H1 (cell line): ENCODE measurements around the gene MUSTN1. TPM values are rescaled to one million over a fixed set of nuclear protein-coding genes. Genes with fewer than 3 reads are reported as not detected.

ENCODE experiments used
- BACH1 ChIP-seq: IDR thresholded peaks from 2 replicates; pipeline ENCODE4 v1.6.1; 2012; ENCODE audit warnings: low read length, improper control_type of control experiment
- CBX5 ChIP-seq: fragments of 300-800, 300-1000 bp; sonication (generic); IDR thresholded peaks from 2 replicates; pipeline ENCODE4 v1.7.1; 2016; ENCODE audit warnings: antibody characterized with exemption, low read length, low read depth
- CHD1 ChIP-seq: IDR thresholded peaks from 2 replicates; pipeline ENCODE4 v1.6.1; 2012; ENCODE audit warnings: low read depth, low read length, improper control_type of control experiment
- EZH2 ChIP-seq: fragments of 200-600 bp; sonication (generic); IDR thresholded peaks from 2 replicates; pipeline ENCODE4 v1.7.1; 2012; ENCODE audit warnings: low read depth, mild to moderate bottlenecking, moderate library complexity, low read length, inconsistent platforms; ENCODE audit not compliant: severe bottlenecking
- HDAC6 ChIP-seq: IDR thresholded peaks from one replicate; pipeline ENCODE4 v1.7.1; 2012; ENCODE audit warnings: low read depth, mild to moderate bottlenecking, inconsistent platforms, low read length, moderate library complexity
- KDM4A ChIP-seq: IDR thresholded peaks from one replicate; pipeline ENCODE4 v1.7.1; 2012; ENCODE audit warnings: low read depth, mild to moderate bottlenecking, moderate library complexity, low read length, inconsistent platforms; ENCODE audit not compliant: severe bottlenecking
- POU5F1 ChIP-seq: IDR thresholded peaks from 2 replicates; pipeline ENCODE4 v1.6.1; 2011; ENCODE audit warnings: low read depth, mild to moderate bottlenecking, low read length, moderate library complexity
- RNF2 ChIP-seq: fragments of 200-900, 300-1000 bp; sonication (generic); IDR thresholded peaks from 2 replicates; pipeline ENCODE4 v1.7.1; 2016; ENCODE audit warnings: borderline replicate concordance, low read depth, mild to moderate bottlenecking, antibody characterized with exemption, low read length; ENCODE audit not compliant: poor library complexity, severe bottlenecking; ENCODE audit errors: missing control alignments
- TCF12 ChIP-seq: IDR thresholded peaks from 2 replicates; pipeline ENCODE4 v1.6.1; 2011; ENCODE audit warnings: low read depth, mild to moderate bottlenecking, low read length
- YY1 ChIP-seq: IDR thresholded peaks from 2 replicates; pipeline ENCODE4 v1.6.1; 2011; ENCODE audit warnings: low read depth, mild to moderate bottlenecking, low read length
- polyA plus RNA-seq, 7 experiments: library from polyadenylated mRNA; depleted of rRNA in 3 of 7; stranded (reverse) in 5 of 7; unstranded in 2 of 7; fragments of >200 nt in 5 of 7; fragments of 200-250 nt in 2 of 7; gene quantifications; 1 replicate in 5 of 7; 2 replicates in 1 of 7; 4 replicates in 1 of 7; pipeline versions ENCODE4 v1.2.1 to v1.2.3, GENCODE V29; 2011 to 2013; ENCODE audit warnings: missing spikeins in 2 of 7, mixed read lengths in 2 of 7
- total RNA-seq: library from RNA; stranded (reverse); fragmentation: NEBNext Ultra II Directional; extraction: Animal tissue kit (Norgen Biotek cat#: 25700); gene quantifications from 2 replicates; pipeline ENCODE4 v1.2.1, GENCODE V29; 2021
- TF ChIP-seq, protein P1 (sequence below): fragments of 300-600 bp; sonication (generic); IDR thresholded peaks from 2 replicates; pipeline ENCODE4 v1.7.1; 2012; ENCODE audit warnings: low read length, moderate library complexity, mild to moderate bottlenecking, inconsistent platforms; ENCODE audit not compliant: insufficient replicate concordance

MUSTN1 gene
- total and polyA plus RNA-seq, 2 of the 8 experiments (the other 6 are each of a cell fraction or from before 2014, with no cell fraction given) = 1.1 to 2.4 TPM

DNA sequence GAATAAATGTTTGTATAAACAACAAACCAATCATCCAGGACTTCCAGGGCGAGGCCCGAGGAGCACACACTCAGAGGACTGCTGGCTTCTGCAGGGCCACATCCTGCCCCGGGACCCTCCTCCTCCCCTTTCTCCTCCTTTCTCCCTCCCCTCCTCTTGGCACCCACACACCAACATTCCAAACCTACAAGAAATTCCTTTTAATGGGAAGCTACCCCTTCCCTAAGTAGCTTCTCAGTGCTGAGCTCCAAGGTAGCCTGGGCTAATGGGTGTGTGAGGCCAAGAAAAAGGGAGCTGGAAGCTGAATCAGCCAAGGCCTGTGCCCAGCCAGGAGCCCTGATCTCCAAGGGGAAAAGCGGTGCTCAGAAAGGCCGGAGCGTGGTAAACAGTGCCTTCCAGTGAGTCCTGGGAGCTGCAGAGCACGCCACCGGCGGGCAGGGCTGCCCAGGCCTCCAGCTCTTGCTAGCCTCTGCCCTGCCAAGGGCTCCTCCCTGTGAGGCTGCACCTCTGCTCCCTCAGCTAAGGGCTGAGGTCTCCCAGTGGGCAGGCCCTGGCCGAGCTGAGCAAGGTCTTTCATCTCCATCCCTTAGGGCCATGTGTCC, 36.3 kb downstream of the MUSTN1 start (continued):
- TF ChIP-seq, protein P1, sequence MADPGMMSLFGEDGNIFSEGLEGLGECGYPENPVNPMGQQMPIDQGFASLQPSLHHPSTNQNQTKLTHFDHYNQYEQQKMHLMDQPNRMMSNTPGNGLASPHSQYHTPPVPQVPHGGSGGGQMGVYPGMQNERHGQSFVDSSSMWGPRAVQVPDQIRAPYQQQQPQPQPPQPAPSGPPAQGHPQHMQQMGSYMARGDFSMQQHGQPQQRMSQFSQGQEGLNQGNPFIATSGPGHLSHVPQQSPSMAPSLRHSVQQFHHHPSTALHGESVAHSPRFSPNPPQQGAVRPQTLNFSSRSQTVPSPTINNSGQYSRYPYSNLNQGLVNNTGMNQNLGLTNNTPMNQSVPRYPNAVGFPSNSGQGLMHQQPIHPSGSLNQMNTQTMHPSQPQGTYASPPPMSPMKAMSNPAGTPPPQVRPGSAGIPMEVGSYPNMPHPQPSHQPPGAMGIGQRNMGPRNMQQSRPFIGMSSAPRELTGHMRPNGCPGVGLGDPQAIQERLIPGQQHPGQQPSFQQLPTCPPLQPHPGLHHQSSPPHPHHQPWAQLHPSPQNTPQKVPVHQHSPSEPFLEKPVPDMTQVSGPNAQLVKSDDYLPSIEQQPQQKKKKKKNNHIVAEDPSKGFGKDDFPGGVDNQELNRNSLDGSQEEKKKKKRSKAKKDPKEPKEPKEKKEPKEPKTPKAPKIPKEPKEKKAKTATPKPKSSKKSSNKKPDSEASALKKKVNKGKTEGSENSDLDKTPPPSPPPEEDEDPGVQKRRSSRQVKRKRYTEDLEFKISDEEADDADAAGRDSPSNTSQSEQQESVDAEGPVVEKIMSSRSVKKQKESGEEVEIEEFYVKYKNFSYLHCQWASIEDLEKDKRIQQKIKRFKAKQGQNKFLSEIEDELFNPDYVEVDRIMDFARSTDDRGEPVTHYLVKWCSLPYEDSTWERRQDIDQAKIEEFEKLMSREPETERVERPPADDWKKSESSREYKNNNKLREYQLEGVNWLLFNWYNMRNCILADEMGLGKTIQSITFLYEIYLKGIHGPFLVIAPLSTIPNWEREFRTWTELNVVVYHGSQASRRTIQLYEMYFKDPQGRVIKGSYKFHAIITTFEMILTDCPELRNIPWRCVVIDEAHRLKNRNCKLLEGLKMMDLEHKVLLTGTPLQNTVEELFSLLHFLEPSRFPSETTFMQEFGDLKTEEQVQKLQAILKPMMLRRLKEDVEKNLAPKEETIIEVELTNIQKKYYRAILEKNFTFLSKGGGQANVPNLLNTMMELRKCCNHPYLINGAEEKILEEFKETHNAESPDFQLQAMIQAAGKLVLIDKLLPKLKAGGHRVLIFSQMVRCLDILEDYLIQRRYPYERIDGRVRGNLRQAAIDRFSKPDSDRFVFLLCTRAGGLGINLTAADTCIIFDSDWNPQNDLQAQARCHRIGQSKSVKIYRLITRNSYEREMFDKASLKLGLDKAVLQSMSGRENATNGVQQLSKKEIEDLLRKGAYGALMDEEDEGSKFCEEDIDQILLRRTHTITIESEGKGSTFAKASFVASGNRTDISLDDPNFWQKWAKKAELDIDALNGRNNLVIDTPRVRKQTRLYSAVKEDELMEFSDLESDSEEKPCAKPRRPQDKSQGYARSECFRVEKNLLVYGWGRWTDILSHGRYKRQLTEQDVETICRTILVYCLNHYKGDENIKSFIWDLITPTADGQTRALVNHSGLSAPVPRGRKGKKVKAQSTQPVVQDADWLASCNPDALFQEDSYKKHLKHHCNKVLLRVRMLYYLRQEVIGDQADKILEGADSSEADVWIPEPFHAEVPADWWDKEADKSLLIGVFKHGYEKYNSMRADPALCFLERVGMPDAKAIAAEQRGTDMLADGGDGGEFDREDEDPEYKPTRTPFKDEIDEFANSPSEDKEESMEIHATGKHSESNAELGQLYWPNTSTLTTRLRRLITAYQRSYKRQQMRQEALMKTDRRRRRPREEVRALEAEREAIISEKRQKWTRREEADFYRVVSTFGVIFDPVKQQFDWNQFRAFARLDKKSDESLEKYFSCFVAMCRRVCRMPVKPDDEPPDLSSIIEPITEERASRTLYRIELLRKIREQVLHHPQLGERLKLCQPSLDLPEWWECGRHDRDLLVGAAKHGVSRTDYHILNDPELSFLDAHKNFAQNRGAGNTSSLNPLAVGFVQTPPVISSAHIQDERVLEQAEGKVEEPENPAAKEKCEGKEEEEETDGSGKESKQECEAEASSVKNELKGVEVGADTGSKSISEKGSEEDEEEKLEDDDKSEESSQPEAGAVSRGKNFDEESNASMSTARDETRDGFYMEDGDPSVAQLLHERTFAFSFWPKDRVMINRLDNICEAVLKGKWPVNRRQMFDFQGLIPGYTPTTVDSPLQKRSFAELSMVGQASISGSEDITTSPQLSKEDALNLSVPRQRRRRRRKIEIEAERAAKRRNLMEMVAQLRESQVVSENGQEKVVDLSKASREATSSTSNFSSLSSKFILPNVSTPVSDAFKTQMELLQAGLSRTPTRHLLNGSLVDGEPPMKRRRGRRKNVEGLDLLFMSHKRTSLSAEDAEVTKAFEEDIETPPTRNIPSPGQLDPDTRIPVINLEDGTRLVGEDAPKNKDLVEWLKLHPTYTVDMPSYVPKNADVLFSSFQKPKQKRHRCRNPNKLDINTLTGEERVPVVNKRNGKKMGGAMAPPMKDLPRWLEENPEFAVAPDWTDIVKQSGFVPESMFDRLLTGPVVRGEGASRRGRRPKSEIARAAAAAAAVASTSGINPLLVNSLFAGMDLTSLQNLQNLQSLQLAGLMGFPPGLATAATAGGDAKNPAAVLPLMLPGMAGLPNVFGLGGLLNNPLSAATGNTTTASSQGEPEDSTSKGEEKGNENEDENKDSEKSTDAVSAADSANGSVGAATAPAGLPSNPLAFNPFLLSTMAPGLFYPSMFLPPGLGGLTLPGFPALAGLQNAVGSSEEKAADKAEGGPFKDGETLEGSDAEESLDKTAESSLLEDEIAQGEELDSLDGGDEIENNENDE = no peak
- TF ChIP-seq POU5F1 (no peak), EZH2 (no peak), RNF2 (no peak), BACH1 (no peak), KDM4A (no peak), TCF12 (no peak), YY1 (no peak), CBX5 (no peak), HDAC6 (no peak), CHD1 (no peak)
